GM12801 (cell line): ENCODE measurements around the gene MYO7B.

Experiments used
- TF ChIP-seq, protein P1 (sequence below): IDR thresholded peaks from one replicate; pipeline ENCODE4 v1.5.1; 2011; ENCODE audit warnings: control low read depth; ENCODE audit not compliant: insufficient read length; ENCODE audit errors: extremely low read depth

The MYO7B gene

DNA sequence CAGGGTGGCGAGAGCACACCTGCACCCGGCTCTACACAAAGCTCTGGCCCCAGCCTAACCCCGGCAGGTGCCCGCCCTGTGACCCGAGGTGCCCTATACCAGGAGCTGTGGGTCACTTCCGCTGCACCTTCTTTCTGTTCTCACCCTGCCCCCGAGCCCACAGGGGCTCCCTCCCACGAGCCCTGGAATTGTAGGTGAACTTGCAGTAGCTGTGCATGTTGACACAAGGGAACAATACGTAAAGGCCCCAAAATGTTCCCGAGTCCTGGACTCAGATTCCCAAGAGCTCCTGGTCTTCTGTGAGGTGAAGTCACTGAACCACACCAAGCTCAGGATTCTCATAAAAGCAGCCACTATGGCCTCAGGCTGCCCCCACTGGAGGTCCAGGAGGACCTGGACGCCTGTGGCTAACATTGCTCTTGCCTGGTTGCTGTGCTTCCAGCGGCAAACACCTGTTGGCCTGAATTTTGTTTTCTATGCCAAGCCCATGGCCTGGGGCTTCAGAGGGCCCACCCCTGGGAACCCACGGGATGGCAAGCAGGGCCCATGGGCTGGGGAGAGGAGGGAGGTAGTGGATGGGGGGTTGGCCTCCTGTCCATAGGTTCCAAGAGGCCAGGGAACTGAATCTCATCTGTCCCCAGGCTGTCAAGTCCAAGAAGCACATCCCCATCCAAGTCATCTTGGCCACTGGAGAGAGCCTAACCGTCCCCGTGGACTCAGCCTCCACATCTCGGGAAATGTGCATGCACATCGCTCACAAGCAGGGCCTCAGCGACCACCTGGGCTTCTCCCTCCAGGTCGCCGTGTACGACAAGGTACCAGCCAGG lies 87.3 kb downstream of the MYO7B start:
- TF ChIP-seq, protein P1, sequence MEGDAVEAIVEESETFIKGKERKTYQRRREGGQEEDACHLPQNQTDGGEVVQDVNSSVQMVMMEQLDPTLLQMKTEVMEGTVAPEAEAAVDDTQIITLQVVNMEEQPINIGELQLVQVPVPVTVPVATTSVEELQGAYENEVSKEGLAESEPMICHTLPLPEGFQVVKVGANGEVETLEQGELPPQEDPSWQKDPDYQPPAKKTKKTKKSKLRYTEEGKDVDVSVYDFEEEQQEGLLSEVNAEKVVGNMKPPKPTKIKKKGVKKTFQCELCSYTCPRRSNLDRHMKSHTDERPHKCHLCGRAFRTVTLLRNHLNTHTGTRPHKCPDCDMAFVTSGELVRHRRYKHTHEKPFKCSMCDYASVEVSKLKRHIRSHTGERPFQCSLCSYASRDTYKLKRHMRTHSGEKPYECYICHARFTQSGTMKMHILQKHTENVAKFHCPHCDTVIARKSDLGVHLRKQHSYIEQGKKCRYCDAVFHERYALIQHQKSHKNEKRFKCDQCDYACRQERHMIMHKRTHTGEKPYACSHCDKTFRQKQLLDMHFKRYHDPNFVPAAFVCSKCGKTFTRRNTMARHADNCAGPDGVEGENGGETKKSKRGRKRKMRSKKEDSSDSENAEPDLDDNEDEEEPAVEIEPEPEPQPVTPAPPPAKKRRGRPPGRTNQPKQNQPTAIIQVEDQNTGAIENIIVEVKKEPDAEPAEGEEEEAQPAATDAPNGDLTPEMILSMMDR: no peak

DNA sequence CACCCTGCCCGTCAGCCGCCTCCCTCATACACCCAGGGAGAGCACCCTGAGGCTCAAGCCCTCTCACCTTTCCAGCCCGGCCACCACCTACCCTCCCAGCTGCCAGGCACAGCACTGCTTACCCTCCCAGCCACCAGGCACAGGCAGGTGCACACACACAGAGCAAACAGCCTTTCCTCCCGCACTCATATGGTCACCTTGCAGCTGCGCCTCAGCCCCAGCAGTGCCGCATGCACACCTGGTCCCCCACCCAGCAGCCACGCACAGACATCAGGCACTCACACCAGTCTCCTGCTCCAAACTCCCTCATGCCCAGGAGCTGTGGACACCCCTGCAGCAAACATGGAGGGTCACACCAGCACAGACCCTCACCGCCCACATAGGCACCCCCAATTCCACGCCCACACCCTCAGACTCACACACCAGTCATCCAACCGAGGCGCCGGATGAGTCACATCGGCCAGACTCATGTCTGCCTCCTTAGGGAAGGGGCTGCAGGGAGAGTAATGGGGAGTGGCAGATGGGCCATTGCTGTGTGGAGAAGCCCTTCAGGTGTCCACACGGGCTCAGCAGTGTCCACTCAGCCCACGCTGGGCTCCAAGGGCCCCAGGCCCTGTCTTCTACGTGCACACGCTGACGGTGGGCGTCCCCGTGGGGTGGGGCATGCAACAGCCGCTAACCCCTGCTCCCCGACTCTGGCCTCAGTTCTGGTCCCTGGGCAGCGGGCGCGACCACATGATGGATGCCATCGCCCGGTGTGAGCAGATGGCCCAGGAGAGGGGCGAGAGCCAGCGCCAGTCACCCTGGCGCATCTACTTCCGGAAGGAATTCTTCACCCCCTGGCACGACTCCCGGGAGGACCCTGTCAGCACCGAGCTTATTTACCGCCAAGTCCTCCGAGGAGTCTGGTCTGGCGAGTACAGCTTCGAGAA lies 88.2 kb downstream of the MYO7B start:
- TF ChIP-seq, protein P1: no peak

DNA sequence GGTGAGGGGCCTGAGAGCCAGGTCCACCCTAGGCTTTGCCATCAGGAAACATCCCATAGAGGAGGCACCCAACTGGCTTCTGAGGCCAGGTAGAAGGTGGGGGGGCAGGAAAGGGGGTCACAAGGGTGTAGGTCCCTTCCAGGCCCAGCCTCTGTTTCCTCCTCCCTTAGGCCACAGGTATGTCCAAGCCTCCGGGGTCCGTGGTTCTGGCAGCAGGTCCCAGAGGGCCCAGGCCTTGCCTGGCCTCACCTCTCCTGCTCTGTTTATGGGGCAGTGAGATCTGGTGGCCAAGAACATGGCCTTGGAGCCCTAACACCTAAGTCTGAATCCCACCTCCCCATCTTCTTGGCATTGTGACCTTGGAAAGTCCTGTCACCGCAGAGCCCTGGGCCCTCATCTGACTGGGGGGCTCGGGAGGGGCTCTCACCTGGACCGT lies 88.9 kb downstream of the MYO7B start:
- TF ChIP-seq, protein P1: no peak

DNA sequence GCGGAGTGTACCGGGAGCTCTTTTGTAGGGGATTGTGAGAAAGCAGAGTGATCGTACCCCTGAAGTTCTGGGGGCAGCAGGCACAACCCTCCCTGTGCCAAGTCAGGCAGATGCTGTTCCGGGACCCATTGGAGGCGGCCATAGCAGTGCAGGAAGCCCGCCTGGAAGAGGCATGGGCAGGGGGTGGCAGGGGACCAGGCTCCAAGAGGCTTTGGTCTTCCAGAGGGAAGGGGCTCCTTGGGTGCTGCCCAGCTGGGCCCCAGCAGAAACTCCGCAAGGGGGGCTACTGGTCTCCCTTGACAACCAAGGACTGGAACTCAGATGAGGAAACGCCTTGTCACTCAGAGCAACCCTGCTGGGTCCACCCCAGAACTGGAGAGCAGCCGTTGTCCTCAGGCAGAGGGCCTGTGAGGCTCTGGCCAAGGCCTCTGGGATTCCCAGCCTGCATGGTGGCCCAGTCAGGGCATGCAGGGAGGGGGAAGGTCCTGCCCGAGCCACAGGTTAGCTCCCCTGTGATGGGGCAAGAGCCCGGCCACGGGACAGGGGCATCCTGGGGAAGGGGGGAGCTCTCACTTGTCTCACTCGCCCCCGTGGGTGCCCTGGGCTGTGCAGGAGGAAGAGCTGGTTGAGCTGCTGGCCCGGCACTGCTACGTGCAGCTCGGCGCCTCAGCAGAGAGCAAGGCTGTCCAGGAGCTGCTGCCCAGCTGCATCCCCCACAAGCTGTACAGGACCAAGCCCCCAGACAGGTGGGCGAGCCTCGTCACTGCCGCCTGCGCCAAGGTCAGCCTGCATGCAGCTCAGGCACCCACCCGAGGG lies 89.5 kb downstream of the MYO7B start:
- TF ChIP-seq, protein P1: no peak

DNA sequence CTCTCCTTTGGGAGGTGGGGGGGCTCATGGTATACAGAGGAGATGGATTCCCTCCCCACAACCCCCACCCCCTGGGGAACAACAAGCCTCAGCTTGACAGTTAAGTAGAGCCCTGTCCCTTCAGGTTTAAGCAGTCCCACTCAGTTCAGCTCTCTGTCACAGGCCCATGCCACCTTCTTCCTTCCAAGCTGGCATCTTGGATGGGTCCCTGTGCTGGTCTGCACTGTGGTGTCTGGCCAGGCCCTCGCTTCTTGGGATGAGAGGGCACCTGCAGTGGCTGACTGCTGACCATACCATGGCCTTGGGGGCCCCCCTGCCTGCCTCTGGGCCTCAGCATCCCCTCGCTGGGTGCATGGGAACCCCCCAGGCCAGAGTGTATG lies 90.1 kb downstream of the MYO7B start:
- TF ChIP-seq, protein P1: no peak

DNA sequence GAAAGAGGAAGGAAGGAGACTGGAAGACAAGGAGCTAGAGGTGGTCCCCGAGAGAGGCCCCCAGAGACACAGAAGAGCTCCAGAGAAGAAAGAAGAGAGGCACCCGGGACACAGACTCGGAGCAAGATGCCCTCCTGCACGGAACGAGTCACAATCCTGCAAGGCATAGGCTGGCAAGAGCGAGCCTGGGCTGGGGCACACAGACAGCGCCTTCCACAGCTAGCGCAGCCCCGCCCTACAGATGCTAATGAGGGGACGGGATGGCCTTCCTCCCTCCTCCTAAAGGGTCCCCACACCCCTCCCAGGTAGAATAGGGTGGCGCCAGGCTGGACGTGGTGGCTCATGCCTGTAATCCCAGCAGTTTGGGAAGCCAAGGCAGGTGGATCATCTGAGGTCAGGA lies 90.7 kb downstream of the MYO7B start:
- TF ChIP-seq, protein P1: no peak
